Mesendoderm (in vitro differentiated cells): ENCODE data around the gene EFNA3.

Experiments used
- DNase-seq: peaks from one replicate; pipeline ENCODE4 v3.0.0; 2013
- H2AK5ac ChIP-seq: 2 replicates; pipeline ENCODE4 v1.6.1; 2013; ENCODE audit warnings: low read length, inconsistent platforms
- H2BK120ac ChIP-seq: 2 replicates; pipeline ENCODE4 v1.6.1; 2013; ENCODE audit warnings: low read depth, mild to moderate bottlenecking, low read length, moderate library complexity, mixed read lengths
- H2BK15ac ChIP-seq: replicated peaks from 2 replicates; pipeline ENCODE4 v1.6.1; 2013; ENCODE audit warnings: low read depth, mild to moderate bottlenecking, moderate library complexity
- H2BK5ac ChIP-seq: 2 replicates; pipeline ENCODE4 v1.6.1; 2013; ENCODE audit warnings: low read length, inconsistent platforms
- H3K18ac ChIP-seq: 2 replicates; pipeline ENCODE4 v1.6.1; 2013; ENCODE audit warnings: mild to moderate bottlenecking, low read length, mixed read lengths
- H3K23ac ChIP-seq: one replicate; pipeline ENCODE4 v1.6.1; 2013; ENCODE audit warnings: low read length
- H3K27ac ChIP-seq: 2 replicates; pipeline ENCODE4 v1.5.1; 2013; ENCODE audit warnings: low read depth, mild to moderate bottlenecking, inconsistent platforms, low read length, moderate library complexity
- H3K27me3 ChIP-seq: 2 replicates; pipeline ENCODE4 v1.6.1; 2013; ENCODE audit warnings: low read length, control low read depth, mild to moderate bottlenecking, inconsistent platforms; ENCODE audit not compliant: insufficient read depth, poor library complexity
- H3K36me3 ChIP-seq: 2 replicates; pipeline ENCODE4 v1.6.1; 2013; ENCODE audit warnings: low read length, inconsistent platforms; ENCODE audit not compliant: control insufficient read depth, insufficient read depth
- H3K4ac ChIP-seq: one replicate; pipeline ENCODE4 v1.6.1; 2013; ENCODE audit warnings: low read depth, mild to moderate bottlenecking, low read length, moderate library complexity
- H3K4me1 ChIP-seq: 2 replicates; pipeline ENCODE4 v1.6.1; 2013; ENCODE audit warnings: low read depth, low read length, inconsistent platforms; ENCODE audit not compliant: control insufficient read depth
- H3K4me2 ChIP-seq: 2 replicates; pipeline ENCODE4 v1.6.1; 2013; ENCODE audit warnings: low read length
- H3K4me3 ChIP-seq: 2 replicates; pipeline ENCODE4 v1.5.1; 2013; ENCODE audit warnings: mild to moderate bottlenecking, low read length
- H3K56ac ChIP-seq: one replicate; pipeline ENCODE4 v1.6.1; 2013; ENCODE audit warnings: low read length
- H3K79me1 ChIP-seq: 2 replicates; pipeline ENCODE4 v1.6.1; 2013; ENCODE audit warnings: low read length, inconsistent platforms
- H3K79me2 ChIP-seq: 2 replicates; pipeline ENCODE4 v1.6.1; 2013; ENCODE audit warnings: mild to moderate bottlenecking, low read length; ENCODE audit not compliant: control insufficient read depth, insufficient read depth
- H3K9ac ChIP-seq: 2 replicates; pipeline ENCODE4 v1.6.1; 2013; ENCODE audit warnings: low read length, inconsistent platforms
- H4K5ac ChIP-seq: one replicate; pipeline ENCODE4 v1.6.1; 2013; ENCODE audit warnings: low read length
- H4K8ac ChIP-seq: one replicate; pipeline ENCODE4 v1.6.1; 2013; ENCODE audit warnings: low read depth, mild to moderate bottlenecking, control low read depth, low read length, moderate library complexity
- WGBS: extraction: QIAGEN DNeasy Blood & Tissue Kit; methylation state at CpG from one replicate; pipeline ENCODE4 v1.1.7; 2013; ENCODE audit warnings: low lambda C conversion rate, missing lambda C conversion rate; ENCODE audit not compliant: insufficient coverage; ENCODE audit errors: extremely low coverage; 5-methylcytosine and 5-hydroxymethylcytosine counted together

EFNA3 gene

GRCh38 chr1:155062702-155063411, 15.8 kb upstream of the EFNA3 start:
- no peak overlapping the region for H3K4me3 ChIP-seq
- WGBS: no CpG with 5 or more reads among the region's 46 CpGs
- H4K8ac ChIP-seq: no peak overlapping the region
- peak overlapping the region; percentile 67 for H3K56ac ChIP-seq
- no peak overlapping the region for H3K4ac ChIP-seq
- no peak overlapping the region for H2BK15ac ChIP-seq
- H3K4me1 ChIP-seq: peaks cover 2% of the 10 kb centered on the region
- no peaks in the 10 kb centered on the region for H3K36me3 ChIP-seq
- no peak overlapping the region for H3K18ac ChIP-seq
- H3K27me3 ChIP-seq: no peaks in the 10 kb centered on the region
- peak overlapping the region; percentile 88 for H3K4me2 ChIP-seq
- H3K27ac ChIP-seq: no peak overlapping the region
- H2BK5ac ChIP-seq: no peak overlapping the region
- DNase-seq: peak; percentile 82
- H2BK120ac ChIP-seq: no peak overlapping the region
- no peak overlapping the region for H2AK5ac ChIP-seq
- H3K9ac ChIP-seq: peak overlapping the region; percentile 59
- no peaks in the 10 kb centered on the region for H3K79me2 ChIP-seq
- H3K79me1 ChIP-seq: peaks cover 6% of the 10 kb centered on the region
- no peak overlapping the region for H4K5ac ChIP-seq
- H3K23ac ChIP-seq: no peak overlapping the region

DNA sequence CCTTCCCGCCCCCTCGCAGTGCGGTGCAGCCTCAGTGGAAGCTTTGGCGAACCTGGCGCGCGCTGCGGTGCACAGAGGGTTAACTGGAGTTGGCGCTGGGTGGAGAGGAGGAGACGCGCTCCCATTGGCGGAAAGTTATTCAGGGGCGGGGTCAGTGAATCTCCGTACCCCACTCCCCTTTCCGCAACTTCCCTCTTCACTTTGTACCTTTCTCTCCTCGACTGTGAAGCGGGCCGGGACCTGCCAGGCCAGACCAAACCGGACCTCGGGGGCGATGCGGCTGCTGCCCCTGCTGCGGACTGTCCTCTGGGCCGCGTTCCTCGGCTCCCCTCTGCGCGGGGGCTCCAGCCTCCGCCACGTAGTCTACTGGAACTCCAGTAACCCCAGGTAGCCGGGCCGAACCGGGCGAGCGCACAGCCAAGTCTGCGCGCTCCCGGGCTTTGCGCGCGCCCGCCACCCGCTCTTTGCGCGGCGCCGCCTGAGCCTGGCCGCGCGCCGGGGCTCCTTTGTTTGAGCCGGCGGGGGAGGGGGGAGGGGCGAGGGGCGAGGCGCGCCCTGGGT, 15.0 kb upstream of the EFNA3 start, which contains the start of gene EFNA4:
TSS of gene EFNA4 (plus strand) at position 191 of the 561 bp plus-strand sequence. CDS start at position 275, 84 bp downstream.
- Histone ChIP-seq H3K79me2 (no peaks in the 10 kb centered on the region), H3K9ac (peak within 1 kb of the TSS; percentile 89), H2BK120ac (no peak within 1 kb of the TSS), H3K4me2 (peak within 1 kb of the TSS; percentile 93), H2BK15ac (no peak within 1 kb of the TSS), H3K4me3 (peak within 1 kb of the TSS; percentile 80), H3K27me3 (no peaks in the 10 kb centered on the region), H3K27ac (peak within 1 kb of the TSS; percentile 85), H3K18ac (peak within 1 kb of the TSS; percentile 71), H3K4ac (peak within 1 kb of the TSS; percentile 44), H4K8ac (no peak within 1 kb of the TSS), H4K5ac (peak within 1 kb of the TSS; percentile 87), H3K56ac (peak within 1 kb of the TSS; percentile 96), H3K23ac (no peak within 1 kb of the TSS), H2AK5ac (peak within 1 kb of the TSS; percentile 65), H3K4me1 (peaks cover 2% of the 10 kb centered on the region), H3K79me1 (peaks cover 6% of the 10 kb centered on the region), H2BK5ac (peak within 1 kb of the TSS; percentile 59), H3K36me3 (no peaks in the 10 kb centered on the region)
- DNase-seq: peak; percentile 96
- no CpG with 5 or more reads among the region's 57 CpGs for WGBS

DNA sequence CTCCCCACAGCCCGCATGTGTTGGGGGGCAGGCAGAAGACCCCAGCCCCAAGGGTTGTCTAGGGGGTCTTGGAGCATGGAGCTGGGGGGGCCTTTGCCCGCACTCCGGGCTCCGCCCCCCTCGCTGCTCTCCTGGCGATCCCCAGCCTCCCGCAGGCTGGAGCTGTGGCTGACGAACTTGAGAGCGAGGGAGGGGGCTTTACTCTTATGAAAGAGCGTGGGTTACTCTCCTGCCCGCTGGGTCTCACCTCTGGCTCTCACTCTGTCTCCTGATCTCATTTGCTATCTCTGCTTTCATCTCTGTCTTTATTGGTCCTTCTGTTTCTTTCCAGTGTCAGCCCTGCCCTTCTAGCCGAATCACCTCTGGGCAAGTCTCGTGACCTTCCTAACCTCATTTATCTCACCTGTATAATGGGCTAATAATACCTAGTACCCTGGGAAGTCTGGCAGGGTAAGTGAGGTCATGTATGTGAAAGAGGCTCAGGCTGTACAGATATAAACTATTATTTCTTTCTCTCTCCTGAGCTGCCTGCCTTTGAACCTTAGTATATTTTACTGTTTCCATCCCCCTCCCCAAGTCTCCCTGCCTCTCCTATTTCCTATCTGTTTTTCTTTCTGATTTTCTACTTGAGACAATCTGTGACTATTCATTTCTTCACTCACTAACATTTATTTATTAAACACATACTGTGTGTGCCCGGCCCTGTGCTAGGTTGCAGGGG, 14.4 kb upstream of the EFNA3 start:
- Histone ChIP-seq H3K4ac (peak overlapping the region; percentile 44), H3K4me1 (peaks cover 2% of the 10 kb centered on the region), H3K18ac (peak overlapping the region; percentile 71), H3K27me3 (no peaks in the 10 kb centered on the region), H3K23ac (no peak overlapping the region), H3K9ac (peak overlapping the region; percentile 89), H4K5ac (peak overlapping the region; percentile 87), H2BK15ac (no peak overlapping the region), H3K4me2 (peak overlapping the region; percentile 93), H2BK120ac (no peak overlapping the region), H3K79me1 (peaks cover 6% of the 10 kb centered on the region), H3K27ac (peak overlapping the region; percentile 85), H2AK5ac (peak overlapping the region; percentile 65), H4K8ac (no peak overlapping the region), H3K56ac (peak overlapping the region; percentile 90), H3K79me2 (no peaks in the 10 kb centered on the region), H3K36me3 (no peaks in the 10 kb centered on the region), H3K4me3 (peak overlapping the region; percentile 71), H2BK5ac (peak overlapping the region; percentile 59)
- DNase-seq: peak; percentile 90
- whole genome bisulfite sequencing: no CpG with 5 or more reads among the region's 14 CpGs

GRCh38 chr1:155064832-155065429, 13.7 kb upstream of the EFNA3 start:
- Histone ChIP-seq H4K5ac (no peak overlapping the region), H2BK15ac (no peak overlapping the region), H3K56ac (peak overlapping the region; percentile 59), H3K36me3 (peaks cover 2% of the 10 kb centered on the region), H2AK5ac (no peak overlapping the region), H2BK5ac (no peak overlapping the region), H3K4me2 (no peak overlapping the region), H3K79me2 (no peaks in the 10 kb centered on the region), H3K79me1 (peaks cover 6% of the 10 kb centered on the region), H2BK120ac (no peak overlapping the region), H3K4me3 (no peak overlapping the region), H3K27ac (no peak overlapping the region), H3K23ac (no peak overlapping the region), H3K27me3 (no peaks in the 10 kb centered on the region), H4K8ac (no peak overlapping the region), H3K9ac (no peak overlapping the region), H3K18ac (no peak overlapping the region), H3K4ac (no peak overlapping the region), H3K4me1 (peaks cover 5% of the 10 kb centered on the region)
- no CpG with 5 or more reads among the region's 5 CpGs for WGBS
- DNase-seq: peak; percentile 78

DNA sequence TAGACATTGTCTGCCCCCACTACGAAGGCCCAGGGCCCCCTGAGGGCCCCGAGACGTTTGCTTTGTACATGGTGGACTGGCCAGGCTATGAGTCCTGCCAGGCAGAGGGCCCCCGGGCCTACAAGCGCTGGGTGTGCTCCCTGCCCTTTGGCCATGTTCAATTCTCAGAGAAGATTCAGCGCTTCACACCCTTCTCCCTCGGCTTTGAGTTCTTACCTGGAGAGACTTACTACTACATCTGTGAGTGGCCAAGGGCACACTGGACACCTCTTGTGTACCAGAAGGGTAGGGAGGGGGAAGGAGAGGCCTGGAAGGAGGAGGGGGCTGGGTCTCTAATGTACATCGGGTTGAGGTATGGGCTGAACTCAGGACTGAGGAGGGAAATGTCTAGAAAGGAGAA, 11.9 kb upstream of the EFNA3 start:
- no peaks in the 10 kb centered on the region for H3K27me3 ChIP-seq
- H3K4me1 ChIP-seq: peaks cover 10% of the 10 kb centered on the region
- WGBS: no CpG with 5 or more reads among the region's 8 CpGs
- H3K4me3 ChIP-seq: no peak overlapping the region
- H3K27ac ChIP-seq: no peak overlapping the region
- no peak overlapping the region for H4K8ac ChIP-seq
- H2BK120ac ChIP-seq: no peak overlapping the region
- H3K18ac ChIP-seq: no peak overlapping the region
- H3K23ac ChIP-seq: no peak overlapping the region
- H3K4me2 ChIP-seq: no peak overlapping the region
- no peaks in the 10 kb centered on the region for H3K79me2 ChIP-seq
- peaks cover 2% of the 10 kb centered on the region for H3K36me3 ChIP-seq
- no peak overlapping the region for H2AK5ac ChIP-seq
- H2BK5ac ChIP-seq: no peak overlapping the region
- H3K9ac ChIP-seq: no peak overlapping the region
- no peak overlapping the region for H3K56ac ChIP-seq
- peaks cover 6% of the 10 kb centered on the region for H3K79me1 ChIP-seq
- no peak overlapping the region for H3K4ac ChIP-seq
- no peak overlapping the region for H4K5ac ChIP-seq
- H2BK15ac ChIP-seq: no peak overlapping the region
- DNase-seq: no peak
